Measurements from ENCODE around the gene HRH1.

- TF ChIP-seq REST (tag by site-specific recombination; IDR thresholded peaks at IDR 0.05) (no peak), TCF7L2 (IDR thresholded peaks at IDR 0.05; ENCODE audit: borderline replicate concordance, low read depth, low read length) (no peak), ZNF26 (tag by site-specific recombination; IDR thresholded peaks at IDR 0.05) (no peak), ZNF549 (tag by site-specific recombination; IDR thresholded peaks at IDR 0.05) (no peak), ZBTB6 (tag by site-specific recombination; IDR thresholded peaks at IDR 0.05) (no peak), ZNF670 (tag by site-specific recombination; IDR thresholded peaks at IDR 0.05; ENCODE audit: low read depth) (no peak), YY1 (tag by site-specific recombination; IDR thresholded peaks at IDR 0.05) (no peak), CTCF (tag by site-specific recombination; IDR thresholded peaks at IDR 0.05) (no peak), ZNF292 (tag by site-specific recombination; IDR thresholded peaks at IDR 0.05; ENCODE audit: borderline replicate concordance, low read depth) (no peak), ZNF558 (tag by site-specific recombination; IDR thresholded peaks at IDR 0.05) (no peak), ZNF174 (tag by site-specific recombination; IDR thresholded peaks at IDR 0.05) (no peak), ZNF501 (tag by site-specific recombination; IDR thresholded peaks at IDR 0.05) (no peak), ZBTB49 (tag by site-specific recombination; IDR thresholded peaks at IDR 0.05; ENCODE audit: low read depth) (no peak)
Measured at GRCh38 chr3:11275926-11276325, 121.6 kb downstream of the HRH1 start.

Measured in HEK293 (cell line).